HG03469 (cell line): ENCODE measurements around the gene ORC2.

Experiments used
- ATAC-seq: cut with Tn5 transposase; IDR thresholded peaks from one replicate; pipeline ENCODE4 v1.9.1; 2021; ENCODE audit warnings: mild to moderate bottlenecking, moderate library complexity, moderate number of reproducible peaks; ENCODE audit not compliant: unreplicated experiment

Gene ORC2

DNA sequence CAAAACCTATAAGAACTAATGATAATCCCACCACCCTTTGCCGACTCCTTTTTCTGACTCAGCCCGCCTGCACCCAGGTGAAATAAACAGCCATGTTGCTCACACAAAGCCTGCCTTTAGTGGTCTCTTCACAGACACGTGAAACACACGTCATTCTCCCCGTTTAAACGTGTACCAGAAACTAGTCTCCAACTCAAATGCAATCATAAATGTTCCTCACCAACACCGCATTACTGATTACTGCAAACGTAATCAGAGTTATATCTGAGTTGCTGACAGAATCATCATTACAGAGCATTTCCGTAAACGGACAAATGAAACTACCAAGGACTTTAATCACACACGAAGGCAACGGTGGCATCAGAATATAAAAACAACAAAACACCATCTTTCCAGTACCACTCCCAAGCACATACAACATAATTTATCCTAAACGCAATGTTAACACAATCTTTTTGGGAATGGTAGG, 100.9 kb downstream of the ORC2 start:
- no peak for ATAC-seq

DNA sequence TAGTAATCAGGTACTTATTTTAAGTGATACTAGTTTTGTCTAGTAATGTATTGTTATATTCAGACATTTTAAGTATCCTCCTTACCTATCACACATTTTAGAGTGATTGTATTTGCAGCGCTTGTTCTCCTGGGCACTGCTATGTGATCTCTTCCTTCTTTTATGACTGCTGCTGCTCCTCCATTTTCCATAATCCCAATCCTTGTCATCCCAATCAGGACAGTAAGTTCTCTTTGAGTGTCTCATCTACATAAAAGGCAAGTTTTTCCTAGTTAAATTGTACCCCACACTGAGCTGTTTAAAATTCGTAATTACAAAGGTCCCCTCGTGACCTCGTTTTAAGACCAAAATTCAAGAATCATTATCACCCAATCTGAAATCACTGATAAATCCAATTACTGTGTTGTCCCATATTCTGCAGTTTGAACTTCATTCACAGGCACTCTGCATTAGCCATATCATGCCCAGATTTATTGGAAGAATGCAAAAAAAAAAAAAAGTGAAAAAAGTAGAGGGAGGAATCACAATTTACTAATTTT, 101.8 kb downstream of the ORC2 start:
- no peak for ATAC-seq

DNA sequence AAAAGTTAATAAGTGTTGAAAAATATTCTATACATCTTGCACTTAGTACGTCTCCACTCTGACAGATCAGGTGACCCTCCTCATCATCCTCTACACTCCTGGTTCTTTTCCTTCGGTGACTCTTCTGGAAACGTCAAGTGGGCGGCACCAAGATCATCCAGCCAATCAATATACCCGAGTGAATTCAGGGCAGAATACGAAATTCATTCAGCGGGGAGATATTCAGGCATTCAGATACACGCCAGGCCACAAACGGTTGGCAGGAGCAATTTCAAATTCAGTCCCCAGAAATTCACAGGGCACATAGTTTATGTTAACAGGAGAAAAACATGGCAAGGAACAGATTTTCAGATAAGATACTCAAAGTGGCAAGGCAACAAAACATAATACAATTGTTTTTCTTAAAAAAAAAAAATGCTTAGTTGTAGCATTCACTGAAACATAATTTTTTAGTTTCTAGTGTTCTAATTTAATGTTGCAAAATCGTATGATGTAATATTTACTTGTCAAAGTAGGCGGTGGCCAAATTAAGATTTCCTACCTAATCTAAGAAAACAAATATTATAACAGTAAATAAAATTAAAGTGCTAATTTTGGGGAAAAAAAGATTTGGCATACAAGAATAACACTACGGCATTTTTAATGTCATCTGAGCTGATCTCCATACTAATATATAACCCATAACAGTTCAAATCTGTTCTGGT, 103.2 kb downstream of the ORC2 start:
- no peak for ATAC-seq
